A549 (cell line): ENCODE measurements around the gene PLXDC1. TPM values are rescaled to one million over a fixed set of nuclear protein-coding genes. Genes with fewer than 3 reads are reported as not detected.

Experiments used
- ATAC-seq, 2 experiments: fragments of 200-7000 bp in 1 of 2; fragments of >200 bp in 1 of 2; cut with Nextera tagmentation in 1 of 2; cut with Tn5 transposase in 1 of 2; 3 replicates each; pipeline versions ENCODE4 v1.8.0 to v1.9.1; 2018 to 2020; ENCODE audit warnings: mild to moderate bottlenecking in 1 of 2, moderate library complexity in 1 of 2
- CTCF ChIA-PET: fragments of 300-600 bp; sonication (Branson Sonifier 250); formaldehyde crosslinking; extraction: SDS; loops from one replicate; lab custom pipeline; 2021; ENCODE audit warnings: antibody characterized with exemption, inconsistent platforms; lab: Yijun Ruan, JAX
- POLR2A ChIA-PET: fragments of 350-600 bp; formaldehyde crosslinking; extraction: SDS; loops from one replicate; lab custom pipeline; 2021; ENCODE audit warnings: antibody characterized with exemption, inconsistent platforms; lab: Yijun Ruan, JAX
- DNase-seq, 2 experiments: peaks; one replicate each; pipeline versions ENCODE4 v3.0.0 to v3.0.0-alpha.2; 2011 to 2016; ENCODE audit warnings: low read depth in 1 of 2, low spot score in 1 of 2
- FAIRE-seq: peaks from 2 replicates; lab custom pipeline; 2011; peaks lifted over from hg19 to GRCh38; lab: Jason Lieb, UNC
- H3K27ac ChIP-seq, 2 experiments: fragments of >200 bp; sonication (Bioruptor Twin); formaldehyde crosslinking; 3 replicates each; pipeline ENCODE4 v1.5.1; 2016 to 2017
- H3K4me1 ChIP-seq: fragments of >200 bp; sonication (Bioruptor Twin); formaldehyde crosslinking; 3 replicates; pipeline ENCODE4 v1.6.1; 2016
- H3K4me2 ChIP-seq: fragments of >200 bp; sonication (Bioruptor Twin); formaldehyde crosslinking; 3 replicates; pipeline ENCODE4 v1.6.1; 2016
- H3K4me3 ChIP-seq: fragments of >200 bp; sonication (Bioruptor Twin); formaldehyde crosslinking; 3 replicates; pipeline ENCODE4 v1.5.1; 2016
- H3K9me3 ChIP-seq: fragments of >200 bp; sonication (Bioruptor Twin); formaldehyde crosslinking; 3 replicates; pipeline ENCODE4 v1.6.1; 2016
- CEBPB ChIP-seq, 2 experiments: fragments of >200 bp in 1 of 2; sonication (Bioruptor Twin) in 1 of 2; formaldehyde crosslinking in 1 of 2; IDR thresholded peaks; 2 replicates each; pipeline ENCODE4 v1.6.1; 2012 to 2016
- CHD4 ChIP-seq: fragments of 200-600 bp; sonication (generic); IDR thresholded peaks from 2 replicates; pipeline ENCODE4 v1.6.1; 2016; ENCODE audit warnings: antibody characterized with exemption, mild to moderate bottlenecking, borderline replicate concordance
- EHMT2 ChIP-seq: fragments of 200-600 bp; sonication (generic); IDR thresholded peaks from 2 replicates; pipeline ENCODE4 v1.6.1; 2016; ENCODE audit warnings: antibody characterized with exemption, low read depth, mild to moderate bottlenecking, moderate library complexity
- EP300 ChIP-seq, 2 experiments: fragments of >200 bp; sonication (Bioruptor Twin); formaldehyde crosslinking; IDR thresholded peaks; 2 replicates in 1 of 2; 3 replicates in 1 of 2; pipeline ENCODE4 v1.6.1; 2016 to 2017
- GATA3 ChIP-seq: IDR thresholded peaks from 2 replicates; pipeline ENCODE4 v1.6.1; 2012; ENCODE audit warnings: borderline replicate concordance
- KDM5A ChIP-seq: fragments of 200-600 bp; sonication (generic); IDR thresholded peaks from 2 replicates; pipeline ENCODE4 v1.6.1; 2016; ENCODE audit warnings: antibody characterized with exemption, mild to moderate bottlenecking
- MAZ ChIP-seq: fragments of 150-350 bp; IDR thresholded peaks from 2 replicates; pipeline ENCODE4 v1.6.1; 2014; ENCODE audit warnings: antibody characterized with exemption, low read depth, low read length, borderline replicate concordance
- NPAS2 ChIP-seq: fragments of 250-450 bp; sonication (Bioruptor Pico); IDR thresholded peaks from 2 replicates; pipeline ENCODE4 v1.8.0; 2022; ENCODE audit warnings: mild to moderate bottlenecking, moderate library complexity, borderline replicate concordance
- RCOR1 ChIP-seq: fragments of 150-350 bp; IDR thresholded peaks from 2 replicates; pipeline ENCODE4 v1.6.1; 2014; ENCODE audit warnings: antibody characterized with exemption, low read length, low read depth
- SMC3 ChIP-seq: fragments of >200 bp; sonication (Bioruptor Twin); formaldehyde crosslinking; IDR thresholded peaks from 3 replicates; pipeline ENCODE4 v1.6.1; 2018; ENCODE audit warnings: inconsistent platforms
- SREBF2 ChIP-seq: fragments of 450-650 bp; IDR thresholded peaks from 2 replicates; pipeline ENCODE4 v1.6.1; 2014; ENCODE audit warnings: mild to moderate bottlenecking, moderate library complexity
- TFCP2L1 ChIP-seq: fragments of 250-450 bp; sonication (Bioruptor Pico); IDR thresholded peaks from 2 replicates; pipeline ENCODE4 v1.5.0; 2021; ENCODE audit warnings: mild to moderate bottlenecking
- ZC3H11A ChIP-seq: fragments of 450-650 bp; IDR thresholded peaks from 2 replicates; pipeline ENCODE4 v1.6.1; 2014; ENCODE audit warnings: antibody characterized with exemption, mild to moderate bottlenecking
- ZFP36 ChIP-seq: fragments of 450-650 bp; IDR thresholded peaks from 2 replicates; pipeline ENCODE4 v1.6.1; 2014; ENCODE audit warnings: borderline replicate concordance; ENCODE audit not compliant: partially characterized antibody
- WGBS: methylation state at CpG from one replicate; pipeline ENCODE4 v1.1.6; 2017; ENCODE audit errors: missing lambda C conversion rate; 5-methylcytosine and 5-hydroxymethylcytosine counted together
- polyA plus RNA-seq, 4 experiments: library from polyadenylated mRNA; depleted of rRNA in 3 of 4; stranded (reverse); fragments of >200 nt; fragmentation: RNase III in 1 of 4; extraction: RNeasy Plus Mini Kit Qiagen cat#74134 plus additional on column Dnase treatment in 1 of 4; gene quantifications; 2 replicates in 3 of 4; 3 replicates in 1 of 4; pipeline ENCODE4 v1.2.3, GENCODE V29; 2011 to 2017
- TF ChIP-seq, protein P1 (sequence below): fragments of 200-600 bp; sonication (generic); IDR thresholded peaks from 2 replicates; pipeline ENCODE4 v1.6.1; 2016; ENCODE audit warnings: antibody characterized with exemption, mild to moderate bottlenecking, moderate library complexity
- TF ChIP-seq, protein P2 (sequence below): IDR thresholded peaks from 2 replicates; pipeline ENCODE4 v1.6.1; 2012

The PLXDC1 gene
- polyA plus RNA-seq, 2 of the 4 experiments (the other 2 are of a cell fraction), result 0.31 to 0.36 TPM

DNA sequence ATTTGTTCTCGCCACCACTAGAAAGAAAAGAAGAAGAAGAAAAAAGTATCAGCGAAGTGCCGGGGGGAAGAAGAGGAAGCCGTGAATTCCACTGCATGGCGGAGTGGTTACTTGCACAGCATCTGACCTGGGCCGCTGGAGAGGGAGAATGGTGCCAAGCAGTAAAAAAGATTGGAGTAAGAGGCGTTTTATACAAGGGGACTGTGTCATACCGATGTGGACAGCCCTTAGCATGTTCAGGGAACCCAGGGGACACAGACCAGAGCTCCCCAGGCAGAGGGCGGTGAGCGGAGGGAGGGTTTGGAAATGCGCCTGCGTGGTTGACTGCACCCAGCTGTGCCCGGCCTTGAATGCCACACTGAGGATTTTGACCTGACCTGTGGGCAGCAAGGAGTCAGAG lies 52.8 kb downstream of the PLXDC1 start (continued):
- TF ChIP-seq, protein P1, sequence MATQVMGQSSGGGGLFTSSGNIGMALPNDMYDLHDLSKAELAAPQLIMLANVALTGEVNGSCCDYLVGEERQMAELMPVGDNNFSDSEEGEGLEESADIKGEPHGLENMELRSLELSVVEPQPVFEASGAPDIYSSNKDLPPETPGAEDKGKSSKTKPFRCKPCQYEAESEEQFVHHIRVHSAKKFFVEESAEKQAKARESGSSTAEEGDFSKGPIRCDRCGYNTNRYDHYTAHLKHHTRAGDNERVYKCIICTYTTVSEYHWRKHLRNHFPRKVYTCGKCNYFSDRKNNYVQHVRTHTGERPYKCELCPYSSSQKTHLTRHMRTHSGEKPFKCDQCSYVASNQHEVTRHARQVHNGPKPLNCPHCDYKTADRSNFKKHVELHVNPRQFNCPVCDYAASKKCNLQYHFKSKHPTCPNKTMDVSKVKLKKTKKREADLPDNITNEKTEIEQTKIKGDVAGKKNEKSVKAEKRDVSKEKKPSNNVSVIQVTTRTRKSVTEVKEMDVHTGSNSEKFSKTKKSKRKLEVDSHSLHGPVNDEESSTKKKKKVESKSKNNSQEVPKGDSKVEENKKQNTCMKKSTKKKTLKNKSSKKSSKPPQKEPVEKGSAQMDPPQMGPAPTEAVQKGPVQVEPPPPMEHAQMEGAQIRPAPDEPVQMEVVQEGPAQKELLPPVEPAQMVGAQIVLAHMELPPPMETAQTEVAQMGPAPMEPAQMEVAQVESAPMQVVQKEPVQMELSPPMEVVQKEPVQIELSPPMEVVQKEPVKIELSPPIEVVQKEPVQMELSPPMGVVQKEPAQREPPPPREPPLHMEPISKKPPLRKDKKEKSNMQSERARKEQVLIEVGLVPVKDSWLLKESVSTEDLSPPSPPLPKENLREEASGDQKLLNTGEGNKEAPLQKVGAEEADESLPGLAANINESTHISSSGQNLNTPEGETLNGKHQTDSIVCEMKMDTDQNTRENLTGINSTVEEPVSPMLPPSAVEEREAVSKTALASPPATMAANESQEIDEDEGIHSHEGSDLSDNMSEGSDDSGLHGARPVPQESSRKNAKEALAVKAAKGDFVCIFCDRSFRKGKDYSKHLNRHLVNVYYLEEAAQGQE, result no peak
- TF ChIP-seq GATA3, result no peak

DNA sequence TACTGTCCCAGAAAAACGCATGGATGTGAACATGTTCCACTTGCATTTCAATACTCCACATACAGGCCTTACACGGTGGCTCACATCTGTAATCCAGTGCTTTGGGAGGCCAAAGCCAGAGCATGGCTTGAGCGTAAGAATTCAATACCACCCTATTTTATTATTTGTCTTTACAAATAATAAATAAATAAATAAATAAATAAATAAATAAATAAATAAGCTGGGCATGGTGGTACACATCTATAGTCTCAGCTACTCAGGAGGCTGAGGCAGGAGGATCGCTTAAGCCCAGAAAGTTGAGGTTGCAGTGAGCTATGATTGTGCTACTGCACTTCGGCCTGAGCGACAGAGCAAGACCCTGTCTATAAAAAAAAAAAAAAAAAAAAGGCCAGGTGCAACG lies 53.9 kb downstream of the PLXDC1 start:
- no peak overlapping the region for H3K27ac ChIP-seq
- no peaks in the 10 kb centered on the region for H3K4me1 ChIP-seq
- ChIA-PET CTCF (interaction anchor here (0.7 to 1.1 kb wide), 4 partner anchors 26 to 524 kb away, joined by 3 to 4 read pairs (median 4); no protein-coding TSS in a partner anchor), POLR2A (no interaction called here)
- H3K4me2 ChIP-seq, result no peak overlapping the region
- 75% methylated on average over 7 of the region's 7 CpGs for WGBS
- H3K4me3 ChIP-seq, result no peak overlapping the region
- FAIRE-seq, result no peak
- no peak for ATAC-seq
- peak; percentile 87 for TF ChIP-seq ZC3H11A
- no peak for TF ChIP-seq SMC3
- TF ChIP-seq, all 56 proteins: peak for 1
- H3K9me3 ChIP-seq, result no peaks in the 10 kb centered on the region
- no peak for DNase-seq

DNA sequence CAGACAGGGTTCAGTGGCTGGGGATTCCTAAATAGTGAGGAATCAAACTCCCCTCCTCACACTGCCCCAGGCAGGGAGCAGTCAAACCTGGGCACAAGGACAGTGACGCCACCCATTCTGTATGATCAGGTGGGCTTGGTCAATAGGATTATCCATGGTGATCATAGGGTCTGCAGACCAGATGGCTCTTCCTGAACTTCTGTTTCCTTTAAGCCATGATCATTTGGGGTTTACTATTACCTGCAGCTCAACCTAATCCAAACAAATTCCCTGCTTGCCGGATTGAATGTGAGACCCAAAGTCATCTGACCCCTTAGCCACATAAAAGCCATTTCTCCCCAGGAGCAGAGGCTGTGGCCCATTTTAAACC lies 54.3 kb downstream of the PLXDC1 start:
- H3K4me2 ChIP-seq, result no peak overlapping the region
- no peaks in the 10 kb centered on the region for H3K9me3 ChIP-seq
- no peaks in the 10 kb centered on the region for H3K4me1 ChIP-seq
- no peak overlapping the region for H3K27ac ChIP-seq
- TF ChIP-seq SREBF2 (no peak), TFCP2L1 (no peak), EP300 (IDR thresholded peaks at IDR 0.05) (no peak)
- TF ChIP-seq, protein P2, sequence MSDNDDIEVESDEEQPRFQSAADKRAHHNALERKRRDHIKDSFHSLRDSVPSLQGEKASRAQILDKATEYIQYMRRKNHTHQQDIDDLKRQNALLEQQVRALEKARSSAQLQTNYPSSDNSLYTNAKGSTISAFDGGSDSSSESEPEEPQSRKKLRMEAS, result no peak
- FAIRE-seq (no peak), DNase-seq (no peak), ATAC-seq (no peak)
- H3K4me3 ChIP-seq, result no peak overlapping the region
- ChIA-PET POLR2A (no interaction called here), CTCF (interaction anchor here (1.0 to 1.1 kb wide), 2 partner anchors 21 to 139 kb away, joined by 4 to 6 read pairs; no protein-coding TSS in a partner anchor)
- 80% methylated on average over 2 of the region's 2 CpGs for WGBS

DNA sequence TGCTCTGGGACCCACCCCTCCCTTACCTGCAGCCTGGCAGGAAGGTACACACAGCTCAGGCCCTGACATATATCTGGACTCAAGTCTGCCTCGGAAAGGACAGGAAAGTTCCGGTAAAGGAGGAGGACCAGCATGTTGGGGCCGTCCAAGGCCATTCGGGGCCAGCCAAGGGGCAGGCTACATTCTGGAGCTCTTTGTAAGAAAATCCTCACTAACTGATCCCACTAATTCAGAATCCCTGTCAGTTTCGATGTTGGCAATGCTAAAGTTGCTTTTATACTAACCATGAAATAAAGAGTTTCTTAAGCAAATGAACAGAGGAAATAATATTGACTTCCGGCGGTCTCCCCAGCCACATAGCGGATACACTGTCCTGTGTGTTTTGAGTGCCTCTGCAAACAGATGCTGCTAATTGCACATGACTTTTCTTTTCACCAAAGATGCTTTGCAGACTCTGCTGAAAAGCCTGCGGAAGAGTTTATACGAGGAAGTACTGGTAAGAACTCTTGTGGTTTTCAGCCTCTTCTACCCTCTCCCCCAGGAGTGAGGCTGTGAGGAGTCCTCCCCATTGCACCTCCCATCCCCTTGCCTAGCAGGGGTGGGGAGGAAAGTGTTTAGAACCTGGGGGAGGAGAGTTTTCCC lies 54.8 kb downstream of the PLXDC1 start:
- ATAC-seq (no peak), DNase-seq (no peak), FAIRE-seq (no peak)
- Histone ChIP-seq H3K9me3 (no peaks in the 10 kb centered on the region), H3K27ac (no peak overlapping the region), H3K4me1 (no peaks in the 10 kb centered on the region), H3K4me2 (no peak overlapping the region), H3K4me3 (no peak overlapping the region)
- ChIA-PET POLR2A (no interaction called here), CTCF (interaction anchor here (1.0 kb wide), 1 partner anchor 21 kb away, joined by 6 read pairs; no protein-coding TSS in a partner anchor)
- WGBS, result 77% methylated on average over 10 of the region's 10 CpGs
- TF ChIP-seq KDM5A (no peak), NPAS2 (CRISPR knock-in tag) (no peak), RCOR1 (no peak), ZFP36 (no peak), CEBPB (IDR thresholded peaks at IDR 0.05) (no peak), EHMT2 (no peak), MAZ (no peak), CHD4 (no peak)
- TF ChIP-seq, protein P1, result no peak
